ENCODE measurements around the gene LRRC31.

Gene LRRC31

DNA sequence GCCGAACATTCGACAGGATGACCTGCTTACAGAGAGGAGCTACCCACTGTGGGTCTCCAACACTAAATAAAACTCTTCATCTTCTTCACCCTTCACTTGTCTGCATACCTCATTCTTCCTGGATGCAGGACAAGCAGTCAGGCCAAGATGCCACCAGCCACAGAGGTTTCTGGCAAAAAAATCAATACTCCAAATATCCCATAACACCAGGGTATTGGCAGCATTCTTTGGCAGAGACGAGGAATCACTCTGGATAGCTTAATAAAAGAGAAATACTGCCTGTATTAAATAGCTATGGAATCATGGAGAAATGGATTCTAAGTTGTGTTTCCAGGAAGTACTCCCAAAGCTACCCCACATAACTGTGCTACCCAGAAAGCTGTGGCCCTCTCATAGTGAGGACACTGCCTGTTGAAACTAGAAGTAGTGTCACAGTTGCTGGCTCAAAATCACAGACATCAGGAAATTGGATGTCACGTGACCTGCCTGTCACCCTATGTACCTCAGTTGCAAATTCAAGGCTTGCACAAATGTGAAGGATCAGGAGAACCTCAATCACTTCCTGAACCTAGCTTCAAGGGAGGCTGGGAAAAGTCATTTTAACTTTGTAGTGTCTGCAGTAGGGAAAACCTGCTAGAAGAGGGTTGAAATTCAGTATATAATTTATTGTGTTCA lies 11.0 kb upstream of the LRRC31 start:
- no peak for DNase-seq (ENCODE audit: low read depth)
- TF ChIP-seq, protein P1, sequence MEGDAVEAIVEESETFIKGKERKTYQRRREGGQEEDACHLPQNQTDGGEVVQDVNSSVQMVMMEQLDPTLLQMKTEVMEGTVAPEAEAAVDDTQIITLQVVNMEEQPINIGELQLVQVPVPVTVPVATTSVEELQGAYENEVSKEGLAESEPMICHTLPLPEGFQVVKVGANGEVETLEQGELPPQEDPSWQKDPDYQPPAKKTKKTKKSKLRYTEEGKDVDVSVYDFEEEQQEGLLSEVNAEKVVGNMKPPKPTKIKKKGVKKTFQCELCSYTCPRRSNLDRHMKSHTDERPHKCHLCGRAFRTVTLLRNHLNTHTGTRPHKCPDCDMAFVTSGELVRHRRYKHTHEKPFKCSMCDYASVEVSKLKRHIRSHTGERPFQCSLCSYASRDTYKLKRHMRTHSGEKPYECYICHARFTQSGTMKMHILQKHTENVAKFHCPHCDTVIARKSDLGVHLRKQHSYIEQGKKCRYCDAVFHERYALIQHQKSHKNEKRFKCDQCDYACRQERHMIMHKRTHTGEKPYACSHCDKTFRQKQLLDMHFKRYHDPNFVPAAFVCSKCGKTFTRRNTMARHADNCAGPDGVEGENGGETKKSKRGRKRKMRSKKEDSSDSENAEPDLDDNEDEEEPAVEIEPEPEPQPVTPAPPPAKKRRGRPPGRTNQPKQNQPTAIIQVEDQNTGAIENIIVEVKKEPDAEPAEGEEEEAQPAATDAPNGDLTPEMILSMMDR (IDR thresholded peaks at IDR 0.05; ENCODE audit: control insufficient read depth, insufficient read depth, low read depth, low read length, missing control alignments) = no peak
- no peak overlapping the region for H3K4me3 ChIP-seq (ENCODE audit: control insufficient read depth, low read depth, low read length)

DNA sequence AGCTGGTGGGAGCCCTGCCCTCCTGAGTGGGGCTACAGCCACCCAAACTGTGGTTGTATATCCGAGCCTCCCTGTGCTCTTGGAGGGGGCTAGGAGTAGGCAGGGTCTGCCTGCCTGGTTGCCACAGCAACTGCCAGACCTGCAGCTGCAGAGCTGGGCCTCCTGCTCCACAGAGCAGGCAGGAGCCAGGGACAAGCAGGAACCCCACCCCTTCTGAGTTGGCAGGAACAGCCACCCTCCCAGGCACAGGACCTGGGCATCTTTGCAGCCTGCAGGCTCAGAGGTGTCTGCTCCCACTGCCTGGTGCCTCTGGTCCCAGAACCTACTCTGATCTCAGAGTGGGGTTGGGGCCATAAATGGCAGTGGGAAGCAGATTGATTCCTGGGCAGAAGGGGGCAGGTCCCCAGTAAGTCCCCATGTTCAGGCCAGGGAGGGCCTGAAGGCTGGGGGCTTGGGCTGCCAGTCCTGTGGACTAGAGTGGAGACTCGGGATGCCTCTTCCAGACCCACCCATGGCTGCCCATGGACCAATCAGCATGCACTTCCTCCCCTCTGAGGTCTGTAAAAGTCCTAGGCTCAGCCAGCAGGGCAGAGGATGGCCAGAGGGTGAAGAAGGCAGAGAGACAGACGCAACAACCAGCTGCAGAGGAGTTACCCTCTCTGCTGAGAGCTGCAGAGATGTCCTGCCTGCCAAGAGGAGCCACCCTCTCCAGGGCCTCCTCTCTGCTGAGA lies 10.3 kb upstream of the LRRC31 start:
- DNase-seq (ENCODE audit: low read depth) = no peak
- TF ChIP-seq, protein P1 (IDR thresholded peaks at IDR 0.05; ENCODE audit: control insufficient read depth, insufficient read depth, low read depth, low read length, missing control alignments) = no peak
- H3K4me3 ChIP-seq (ENCODE audit: control insufficient read depth, low read depth, low read length) = no peak overlapping the region

- no peak overlapping the region for H3K4me3 ChIP-seq (ENCODE audit: control insufficient read depth, low read depth, low read length)
- TF ChIP-seq, protein P1 (IDR thresholded peaks at IDR 0.05; ENCODE audit: control insufficient read depth, insufficient read depth, low read depth, low read length, missing control alignments) = no peak
Observed at GRCh38 chr3:169879013-169879557, 9.3 kb upstream of the LRRC31 start.

DNA sequence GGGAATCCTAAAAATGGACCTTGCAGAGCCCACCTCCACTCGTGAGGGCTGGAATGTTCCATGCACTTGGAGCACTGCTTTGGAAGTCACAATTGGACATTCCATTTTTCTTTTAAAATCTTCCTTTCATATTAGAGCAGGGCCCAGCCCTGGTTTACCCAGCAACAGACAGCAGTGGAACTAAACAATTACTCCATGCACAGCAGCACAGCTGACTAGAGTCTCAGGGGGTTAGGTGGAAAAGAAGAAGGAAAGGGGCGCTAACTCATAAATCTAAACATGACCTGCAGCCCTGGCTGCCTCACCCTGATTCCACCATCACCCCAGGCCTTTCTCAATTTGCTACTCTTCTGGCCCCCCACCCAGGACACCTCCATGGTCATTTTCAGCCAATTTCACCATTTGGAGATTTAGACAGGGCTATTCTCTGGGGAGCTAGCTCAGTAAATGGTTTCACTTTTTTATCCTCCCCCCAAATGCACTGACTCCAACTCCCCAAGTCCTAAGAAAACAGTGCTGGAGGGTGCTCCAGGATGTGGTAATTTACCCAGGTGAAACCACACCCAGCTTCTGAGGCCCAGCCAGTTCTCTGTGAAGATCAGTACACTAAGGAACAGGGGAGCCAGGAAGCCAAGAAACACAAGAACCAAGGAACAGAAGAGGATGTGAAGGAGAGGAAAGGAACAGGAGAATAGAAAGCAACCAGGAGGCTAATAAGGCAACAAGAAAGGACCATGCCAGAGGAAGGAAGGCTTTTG lies 1.6 kb upstream of the LRRC31 start:
- H3K4me3 ChIP-seq (ENCODE audit: control insufficient read depth, low read depth, low read length) = no peak overlapping the region
- no peak for DNase-seq (ENCODE audit: low read depth)
- TF ChIP-seq, protein P1 (IDR thresholded peaks at IDR 0.05; ENCODE audit: control insufficient read depth, insufficient read depth, low read depth, low read length, missing control alignments) = no peak

More at GRCh38 chr3:169879013-169879557, 9.3 kb upstream of the LRRC31 start:
- DNase-seq (ENCODE audit: low read depth) = no peak

DNA sequence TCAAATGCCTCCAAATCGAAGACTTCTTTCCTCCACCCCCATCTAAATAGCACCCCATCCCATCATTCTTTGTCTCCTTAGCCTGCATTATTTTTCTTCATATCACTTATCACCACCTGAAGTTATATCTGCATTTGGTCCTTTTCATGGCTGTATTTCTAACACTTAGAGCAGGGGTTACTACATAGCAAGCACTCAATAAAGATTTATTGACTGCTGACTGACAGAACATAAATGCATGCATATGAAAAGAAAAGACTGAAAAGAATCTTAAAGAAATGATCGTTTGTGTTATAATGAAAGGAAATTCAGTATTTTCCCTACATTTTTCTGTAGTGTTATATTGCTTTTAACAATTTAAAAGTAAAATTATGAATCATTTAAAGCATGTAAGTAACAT lies 1.4 kb downstream of the LRRC31 start:
- no peak for DNase-seq (ENCODE audit: low read depth)
- TF ChIP-seq, protein P1 (IDR thresholded peaks at IDR 0.05; ENCODE audit: control insufficient read depth, insufficient read depth, low read depth, low read length, missing control alignments) = no peak
- H3K4me3 ChIP-seq (ENCODE audit: control insufficient read depth, low read depth, low read length) = no peak overlapping the region

DNA sequence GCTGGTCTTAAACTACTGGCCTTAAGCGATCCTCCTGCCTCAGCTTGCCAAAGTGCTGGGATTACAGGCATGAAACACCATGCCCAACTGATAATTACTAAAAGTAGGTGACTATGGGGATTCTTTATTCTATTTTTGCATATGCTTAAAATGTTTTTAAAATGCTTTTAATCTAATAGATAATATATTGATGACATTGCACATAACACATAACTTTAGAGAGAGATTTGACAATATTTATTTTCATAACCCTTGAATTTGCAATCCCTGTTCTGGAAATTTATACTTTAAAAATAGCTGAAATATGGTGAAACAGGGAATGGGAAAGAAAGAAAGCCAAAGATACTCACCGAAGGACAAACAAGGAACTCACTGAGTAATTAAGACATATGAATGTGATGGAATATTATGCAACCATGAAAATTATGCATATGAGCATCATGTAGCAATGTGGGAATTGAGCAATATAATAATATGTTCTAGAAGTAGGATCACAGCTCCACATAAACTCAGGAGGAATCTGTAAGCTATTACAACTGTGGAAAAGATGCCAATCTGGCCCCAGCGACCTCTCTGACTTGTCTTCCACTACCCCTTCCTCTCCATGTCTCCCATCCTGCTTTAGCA lies 2.0 kb downstream of the LRRC31 start:
- DNase-seq (ENCODE audit: low read depth) = no peak

More for the DNA sequence above, 2.0 kb downstream of the LRRC31 start:
- H3K4me3 ChIP-seq (ENCODE audit: control insufficient read depth, low read depth, low read length) = no peak overlapping the region
- TF ChIP-seq, protein P1 (IDR thresholded peaks at IDR 0.05; ENCODE audit: control insufficient read depth, insufficient read depth, low read depth, low read length, missing control alignments) = no peak

Measured in AG09309 (cell line).